ENCODE data around the gene SYF2.

The SYF2 gene

GRCh38 chr1:25198663-25199252, 33.5 kb downstream of the SYF2 start:
- H3K9me3 ChIP-seq (replicated peaks; ENCODE audit: insufficient read depth, low read length), result no peaks in the 10 kb centered on the region

GRCh38 chr1:25197982-25198662, 34.2 kb downstream of the SYF2 start:
- no peaks in the 10 kb centered on the region for H3F3A ChIP-seq (ENCODE audit: insufficient read depth, low read length)
- H4K20me1 ChIP-seq (ENCODE audit: insufficient read depth, low read length), result no peaks in the 10 kb centered on the region
- no peak overlapping the region for H3K4me3 ChIP-seq (ENCODE audit: low read length)
- H3K4me2 ChIP-seq (ENCODE audit: low read depth, low read length), result peak overlapping the region; percentile 30; the same call in 1 of the 2 replicates
- TF ChIP-seq EZH2 (optimal IDR thresholded peaks at IDR 0.05; ENCODE audit: low read depth, low read length), result no peak
- DNase-seq, result no peak
- H3K9me2 ChIP-seq (replicated peaks; ENCODE audit: insufficient read depth, low read length), result no peaks in the 10 kb centered on the region
- H3K79me2 ChIP-seq (ENCODE audit: low read length), result no peaks in the 10 kb centered on the region
- H3K9me3 ChIP-seq (replicated peaks; ENCODE audit: insufficient read depth, low read length), result no peaks in the 10 kb centered on the region
- no peaks in the 10 kb centered on the region for H3K4me1 ChIP-seq (ENCODE audit: low read length)
- H3K36me3 ChIP-seq (replicated peaks; ENCODE audit: insufficient read depth, low read length), result no peaks in the 10 kb centered on the region
- no peaks in the 10 kb centered on the region; the same call in 1 of the 2 replicates for H3K27me3 ChIP-seq (replicated peaks; ENCODE audit: insufficient read depth, low read length)
- H3K27ac ChIP-seq (ENCODE audit: low read length), result no peak overlapping the region
- no peak overlapping the region for H3K9ac ChIP-seq (ENCODE audit: low read length)
- H2AFZ ChIP-seq (ENCODE audit: low read length), result peak overlapping the region; percentile 3; the same call in 1 of the 2 replicates

More at GRCh38 chr1:25198663-25199252, 33.5 kb downstream of the SYF2 start:
- TF ChIP-seq EZH2 (optimal IDR thresholded peaks at IDR 0.05; ENCODE audit: low read depth, low read length) (no peak), CTCF (IDR thresholded peaks at IDR 0.05; ENCODE audit: low read length) (peak; percentile 26; the same call in 1 of the 2 replicates), EZH2phosphoT487 (IDR thresholded peaks at IDR 0.05; ENCODE audit: low read length) (no peak)
- H3K9me2 ChIP-seq (replicated peaks; ENCODE audit: insufficient read depth, low read length), result no peaks in the 10 kb centered on the region
- no peaks in the 10 kb centered on the region for H3K36me3 ChIP-seq (replicated peaks; ENCODE audit: insufficient read depth, low read length)
- no peaks in the 10 kb centered on the region for H4K20me1 ChIP-seq (ENCODE audit: insufficient read depth, low read length)
- no peaks in the 10 kb centered on the region for H3K79me2 ChIP-seq (ENCODE audit: low read length)
- H3K9ac ChIP-seq (ENCODE audit: low read length), result no peak overlapping the region
- peak overlapping the region; percentile 3 for H2AFZ ChIP-seq (ENCODE audit: low read length)
- no peaks in the 10 kb centered on the region; the same call in 1 of the 2 replicates for H3K27me3 ChIP-seq (replicated peaks; ENCODE audit: insufficient read depth, low read length)
- H3K4me3 ChIP-seq (ENCODE audit: low read length), result no peak overlapping the region
- no peaks in the 10 kb centered on the region for H3F3A ChIP-seq (ENCODE audit: insufficient read depth, low read length)
- no peak overlapping the region for H3K27ac ChIP-seq (ENCODE audit: low read length)
- no peaks in the 10 kb centered on the region for H3K4me1 ChIP-seq (ENCODE audit: low read length)
- DNase-seq, result no peak
- peak overlapping the region; percentile 30; the same call in 1 of the 2 replicates for H3K4me2 ChIP-seq (ENCODE audit: low read depth, low read length)

GRCh38 chr1:25197235-25197975, 34.9 kb downstream of the SYF2 start:
- TF ChIP-seq EZH2phosphoT487 (IDR thresholded peaks at IDR 0.05; ENCODE audit: low read length), result no peak
- TF ChIP-seq EZH2 (optimal IDR thresholded peaks at IDR 0.05; ENCODE audit: low read depth, low read length), result no peak
- TF ChIP-seq CTCF (IDR thresholded peaks at IDR 0.05; ENCODE audit: low read length), result no peak
- H3K79me2 ChIP-seq (ENCODE audit: low read length), result no peaks in the 10 kb centered on the region
- no peak overlapping the region for H3K4me2 ChIP-seq (ENCODE audit: low read depth, low read length)
- H3K27ac ChIP-seq (ENCODE audit: low read length), result no peak overlapping the region
- H4K20me1 ChIP-seq (ENCODE audit: insufficient read depth, low read length), result no peaks in the 10 kb centered on the region
- no peaks in the 10 kb centered on the region for H3K9me2 ChIP-seq (replicated peaks; ENCODE audit: insufficient read depth, low read length)
- H2AFZ ChIP-seq (ENCODE audit: low read length), result no peak overlapping the region
- H3K4me1 ChIP-seq (ENCODE audit: low read length), result no peaks in the 10 kb centered on the region
- no peak overlapping the region for H3K9ac ChIP-seq (ENCODE audit: low read length)
- no peaks in the 10 kb centered on the region for H3K9me3 ChIP-seq (replicated peaks; ENCODE audit: insufficient read depth, low read length)
- DNase-seq, result no peak
- no peak overlapping the region for H3K4me3 ChIP-seq (ENCODE audit: low read length)
- no peaks in the 10 kb centered on the region for H3F3A ChIP-seq (ENCODE audit: insufficient read depth, low read length)
- H3K27me3 ChIP-seq (replicated peaks; ENCODE audit: insufficient read depth, low read length), result no peaks in the 10 kb centered on the region; the same call in 1 of the 2 replicates
- H3K36me3 ChIP-seq (replicated peaks; ENCODE audit: insufficient read depth, low read length), result no peaks in the 10 kb centered on the region
